ENCODE results near the gene SFN.

Gene SFN

GRCh38 chr1:26900001-26900814, 37.3 kb downstream of the SFN start, which contains the start of gene GPATCH3:
Gene GPATCH3, minus strand, starts transcription at chr1:26900467. Its CDS starts 25 bp downstream, at chr1:26900442.
- peak; percentile 73 for DNase-seq (ENCODE audit: low read depth)
- TF ChIP-seq CTCF (IDR thresholded peaks at IDR 0.05; ENCODE audit: control insufficient read depth, insufficient read depth, low read depth, low read length, missing control alignments): no peak

GRCh38 chr1:26900815-26901511, 38.0 kb downstream of the SFN start:
- TF ChIP-seq CTCF (IDR thresholded peaks at IDR 0.05; ENCODE audit: control insufficient read depth, insufficient read depth, low read depth, low read length, missing control alignments): no peak
- no peak for DNase-seq (ENCODE audit: low read depth)
- peak overlapping the region; percentile 70 for H3K4me3 ChIP-seq (ENCODE audit: control insufficient read depth, low read depth, low read length)

More at GRCh38 chr1:26900001-26900814, 37.3 kb downstream of the SFN start, which contains the start of gene GPATCH3:
- H3K4me3 ChIP-seq (ENCODE audit: control insufficient read depth, low read depth, low read length): peak within 1 kb of the TSS; percentile 70

- TF ChIP-seq CTCF (IDR thresholded peaks at IDR 0.05; ENCODE audit: control insufficient read depth, insufficient read depth, low read depth, low read length, missing control alignments): no peak
- DNase-seq (ENCODE audit: low read depth): peak; percentile 70
- no peak overlapping the region for H3K4me3 ChIP-seq (ENCODE audit: control insufficient read depth, low read depth, low read length)
Observed at GRCh38 chr1:26907071-26907917, 44.3 kb downstream of the SFN start.

- no peak overlapping the region for H3K4me3 ChIP-seq (ENCODE audit: control insufficient read depth, low read depth, low read length)
- TF ChIP-seq CTCF (IDR thresholded peaks at IDR 0.05; ENCODE audit: control insufficient read depth, insufficient read depth, low read depth, low read length, missing control alignments): no peak
- no peak for DNase-seq (ENCODE audit: low read depth)
Observed at GRCh38 chr1:26909951-26910342, 47.0 kb downstream of the SFN start.

- no peak overlapping the region for H3K4me3 ChIP-seq (ENCODE audit: control insufficient read depth, low read depth, low read length)
- TF ChIP-seq CTCF (IDR thresholded peaks at IDR 0.05; ENCODE audit: control insufficient read depth, insufficient read depth, low read depth, low read length, missing control alignments): no peak
- DNase-seq (ENCODE audit: low read depth): no peak
Observed at GRCh38 chr1:26910343-26911160, 47.6 kb downstream of the SFN start.
